Mesendoderm (in vitro differentiated cells): Measurements from ENCODE around the gene PAX5.
A peak's percentile ranks its signal among the peaks of the same experiment; 100 is the strongest.

Experiments
- DNase-seq: peaks from one replicate; pipeline ENCODE4 v3.0.0; 2013
- H2AK5ac ChIP-seq: 2 replicates; pipeline ENCODE4 v1.6.1; 2013; ENCODE audit warnings: low read length, inconsistent platforms
- H2BK120ac ChIP-seq: 2 replicates; pipeline ENCODE4 v1.6.1; 2013; ENCODE audit warnings: low read depth, mild to moderate bottlenecking, low read length, moderate library complexity, mixed read lengths
- H2BK15ac ChIP-seq: replicated peaks from 2 replicates; pipeline ENCODE4 v1.6.1; 2013; ENCODE audit warnings: low read depth, mild to moderate bottlenecking, moderate library complexity
- H2BK5ac ChIP-seq: 2 replicates; pipeline ENCODE4 v1.6.1; 2013; ENCODE audit warnings: low read length, inconsistent platforms
- H3K18ac ChIP-seq: 2 replicates; pipeline ENCODE4 v1.6.1; 2013; ENCODE audit warnings: mild to moderate bottlenecking, low read length, mixed read lengths
- H3K23ac ChIP-seq: one replicate; pipeline ENCODE4 v1.6.1; 2013; ENCODE audit warnings: low read length
- H3K27ac ChIP-seq: 2 replicates; pipeline ENCODE4 v1.5.1; 2013; ENCODE audit warnings: low read depth, mild to moderate bottlenecking, inconsistent platforms, low read length, moderate library complexity
- H3K27me3 ChIP-seq: 2 replicates; pipeline ENCODE4 v1.6.1; 2013; ENCODE audit warnings: low read length, control low read depth, mild to moderate bottlenecking, inconsistent platforms; ENCODE audit not compliant: insufficient read depth, poor library complexity
- H3K36me3 ChIP-seq: 2 replicates; pipeline ENCODE4 v1.6.1; 2013; ENCODE audit warnings: low read length, inconsistent platforms; ENCODE audit not compliant: control insufficient read depth, insufficient read depth
- H3K4ac ChIP-seq: one replicate; pipeline ENCODE4 v1.6.1; 2013; ENCODE audit warnings: low read depth, mild to moderate bottlenecking, low read length, moderate library complexity
- H3K4me1 ChIP-seq: 2 replicates; pipeline ENCODE4 v1.6.1; 2013; ENCODE audit warnings: low read depth, low read length, inconsistent platforms; ENCODE audit not compliant: control insufficient read depth
- H3K4me2 ChIP-seq: 2 replicates; pipeline ENCODE4 v1.6.1; 2013; ENCODE audit warnings: low read length
- H3K4me3 ChIP-seq: 2 replicates; pipeline ENCODE4 v1.5.1; 2013; ENCODE audit warnings: mild to moderate bottlenecking, low read length
- H3K56ac ChIP-seq: one replicate; pipeline ENCODE4 v1.6.1; 2013; ENCODE audit warnings: low read length
- H3K79me1 ChIP-seq: 2 replicates; pipeline ENCODE4 v1.6.1; 2013; ENCODE audit warnings: low read length, inconsistent platforms
- H3K79me2 ChIP-seq: 2 replicates; pipeline ENCODE4 v1.6.1; 2013; ENCODE audit warnings: mild to moderate bottlenecking, low read length; ENCODE audit not compliant: control insufficient read depth, insufficient read depth
- H3K9ac ChIP-seq: 2 replicates; pipeline ENCODE4 v1.6.1; 2013; ENCODE audit warnings: low read length, inconsistent platforms
- H4K5ac ChIP-seq: one replicate; pipeline ENCODE4 v1.6.1; 2013; ENCODE audit warnings: low read length
- H4K8ac ChIP-seq: one replicate; pipeline ENCODE4 v1.6.1; 2013; ENCODE audit warnings: low read depth, mild to moderate bottlenecking, control low read depth, low read length, moderate library complexity
- WGBS: extraction: QIAGEN DNeasy Blood & Tissue Kit; methylation state at CpG from one replicate; pipeline ENCODE4 v1.1.7; 2013; ENCODE audit warnings: low lambda C conversion rate, missing lambda C conversion rate; ENCODE audit not compliant: insufficient coverage; ENCODE audit errors: extremely low coverage; 5-methylcytosine and 5-hydroxymethylcytosine counted together

PAX5 gene

DNA sequence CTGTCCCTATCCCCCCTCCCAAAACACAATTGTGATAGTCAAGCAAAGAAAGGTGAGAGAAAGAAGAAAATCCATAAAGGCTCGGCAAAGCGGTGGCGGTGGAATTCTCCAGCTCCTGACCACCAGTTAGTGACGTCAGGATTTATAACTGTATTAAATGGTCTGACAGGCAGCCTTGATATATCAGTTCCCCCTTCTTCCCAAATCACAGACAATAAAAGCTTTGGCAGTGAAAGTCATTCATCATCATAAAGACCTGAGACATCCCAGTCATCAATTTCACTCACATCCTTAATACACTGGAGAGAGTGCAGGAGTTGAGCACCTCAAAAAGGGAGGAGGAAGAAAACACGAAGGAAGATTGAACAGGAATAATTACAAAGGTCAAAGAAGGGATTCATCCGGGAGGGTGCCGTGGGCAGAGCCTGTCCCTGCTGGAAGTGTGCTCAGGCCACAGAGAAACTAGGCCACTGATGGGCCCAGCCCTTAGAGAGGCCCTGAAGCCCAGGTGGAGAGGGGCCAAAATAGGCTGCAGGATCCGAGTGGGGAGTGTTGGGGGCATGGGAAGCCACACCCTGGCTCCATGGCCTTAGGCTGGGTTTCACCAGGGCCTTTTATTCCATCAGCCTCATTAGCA is 131.9 kb downstream of the PAX5 start:
- H3K27me3 ChIP-seq, result no peaks in the 10 kb centered on the region
- H2BK5ac ChIP-seq, result no peak overlapping the region
- no CpG with 5 or more reads among the region's 8 CpGs for WGBS

DNA sequence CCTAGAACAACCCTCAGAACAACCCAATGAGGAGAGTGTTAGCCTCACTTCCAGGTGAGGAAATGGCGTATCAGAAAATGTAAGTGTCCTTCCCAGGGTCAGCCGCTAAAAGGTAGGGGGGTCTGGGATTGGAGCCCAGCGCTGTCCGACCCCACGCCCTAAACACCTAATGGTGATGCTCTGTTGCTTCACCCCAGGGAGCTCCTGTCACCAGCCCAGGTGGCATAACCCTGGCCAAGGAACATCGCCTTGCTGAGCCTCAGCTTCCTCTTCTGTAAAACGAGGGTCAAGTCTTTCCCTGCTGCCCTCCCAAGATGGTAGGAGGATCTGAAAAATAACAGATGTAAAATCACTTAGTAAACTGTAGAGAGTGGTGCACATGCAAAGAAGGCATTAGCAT is 132.5 kb downstream of the PAX5 start:
- H4K8ac ChIP-seq, result no peak overlapping the region
- H3K79me2 ChIP-seq, result no peaks in the 10 kb centered on the region
- no peak overlapping the region for H3K56ac ChIP-seq
- H3K27me3 ChIP-seq, result no peaks in the 10 kb centered on the region
- H4K5ac ChIP-seq, result no peak overlapping the region
- WGBS, result no CpG with 5 or more reads among the region's 7 CpGs
- H2BK5ac ChIP-seq, result no peak overlapping the region
- H3K9ac ChIP-seq, result no peak overlapping the region
- H2AK5ac ChIP-seq, result no peak overlapping the region
- H3K4ac ChIP-seq, result no peak overlapping the region
- no peak for DNase-seq
- H3K36me3 ChIP-seq, result no peaks in the 10 kb centered on the region
- no peak overlapping the region for H3K4me2 ChIP-seq
- H3K27ac ChIP-seq, result no peak overlapping the region
- H2BK15ac ChIP-seq, result no peak overlapping the region
- H3K79me1 ChIP-seq, result no peaks in the 10 kb centered on the region
- no peak overlapping the region for H3K18ac ChIP-seq
- no peaks in the 10 kb centered on the region for H3K4me1 ChIP-seq
- H3K4me3 ChIP-seq, result no peak overlapping the region
- no peak overlapping the region for H3K23ac ChIP-seq
- H2BK120ac ChIP-seq, result no peak overlapping the region

More for the DNA sequence above, 131.9 kb downstream of the PAX5 start:
- Histone ChIP-seq H3K36me3 (no peaks in the 10 kb centered on the region), H3K9ac (no peak overlapping the region), H3K79me2 (no peaks in the 10 kb centered on the region), H3K4me3 (no peak overlapping the region), H3K4me2 (no peak overlapping the region), H3K4ac (no peak overlapping the region), H2AK5ac (no peak overlapping the region), H3K56ac (no peak overlapping the region), H3K27ac (no peak overlapping the region), H3K23ac (no peak overlapping the region), H3K4me1 (no peaks in the 10 kb centered on the region), H3K18ac (no peak overlapping the region), H4K5ac (no peak overlapping the region), H3K79me1 (no peaks in the 10 kb centered on the region), H2BK120ac (no peak overlapping the region), H2BK15ac (no peak overlapping the region), H4K8ac (no peak overlapping the region)
- DNase-seq, result no peak

GRCh38 chr9:36900856-36901220 is 133.2 kb downstream of the PAX5 start:
- Histone ChIP-seq H3K79me2 (no peaks in the 10 kb centered on the region), H3K4me2 (no peak overlapping the region), H4K8ac (no peak overlapping the region), H3K4me1 (no peaks in the 10 kb centered on the region), H2BK5ac (no peak overlapping the region), H3K4ac (no peak overlapping the region), H2BK120ac (no peak overlapping the region), H3K27me3 (no peaks in the 10 kb centered on the region), H3K4me3 (no peak overlapping the region), H3K9ac (no peak overlapping the region), H3K56ac (no peak overlapping the region), H2BK15ac (no peak overlapping the region), H3K27ac (no peak overlapping the region), H3K23ac (no peak overlapping the region), H3K18ac (no peak overlapping the region), H4K5ac (no peak overlapping the region), H2AK5ac (no peak overlapping the region), H3K36me3 (no peaks in the 10 kb centered on the region), H3K79me1 (no peaks in the 10 kb centered on the region)
- DNase-seq, result no peak
- WGBS, result no CpG with 5 or more reads among the region's 6 CpGs

DNA sequence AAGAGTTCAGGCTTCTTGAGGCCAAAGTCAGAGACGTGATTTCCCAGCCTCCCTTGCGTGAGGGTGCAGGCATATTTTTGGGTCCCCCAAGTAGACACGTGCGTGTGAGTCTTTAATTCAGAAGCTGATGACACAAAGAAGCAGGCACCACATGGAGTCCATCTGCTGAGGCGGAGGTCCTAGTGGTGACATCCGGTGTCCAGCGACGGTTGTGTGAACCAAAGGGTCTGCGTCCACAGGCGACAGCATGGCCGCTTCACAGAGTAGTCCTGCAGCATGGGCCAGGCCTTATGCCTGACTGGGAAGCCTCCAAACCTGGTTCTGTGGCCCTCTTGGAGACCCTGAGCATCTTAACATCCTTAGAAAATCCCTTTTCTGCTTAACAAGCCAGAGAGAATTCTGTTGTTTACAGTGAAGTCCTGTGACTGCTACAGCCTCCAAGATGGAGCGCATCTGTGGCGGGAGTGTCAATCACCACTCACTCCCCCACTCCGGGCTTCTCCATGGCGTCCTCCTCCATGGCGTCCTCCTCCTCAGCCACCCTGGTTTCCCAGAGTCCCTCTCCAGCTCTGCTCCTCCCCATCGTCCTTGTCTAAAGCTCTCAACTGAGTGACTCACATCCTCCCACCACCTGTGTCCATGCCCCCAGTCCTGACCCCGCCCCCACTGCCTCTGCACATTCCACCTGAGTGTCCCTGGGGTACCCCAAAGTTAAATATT is 133.8 kb downstream of the PAX5 start:
- H3K27me3 ChIP-seq, result no peaks in the 10 kb centered on the region
- no peak overlapping the region for H3K18ac ChIP-seq
- no peak overlapping the region for H3K23ac ChIP-seq
- H4K5ac ChIP-seq, result no peak overlapping the region
- no peak overlapping the region for H2BK15ac ChIP-seq
- no peaks in the 10 kb centered on the region for H3K79me2 ChIP-seq
- no peak overlapping the region for H3K27ac ChIP-seq
- no peak overlapping the region for H3K56ac ChIP-seq
- H3K4me1 ChIP-seq, result no peaks in the 10 kb centered on the region
- H3K9ac ChIP-seq, result no peak overlapping the region
- H2AK5ac ChIP-seq, result no peak overlapping the region
- WGBS, result no CpG with 5 or more reads among the region's 18 CpGs
- no peak for DNase-seq
- H2BK120ac ChIP-seq, result no peak overlapping the region
- no peak overlapping the region for H2BK5ac ChIP-seq
- no peak overlapping the region for H3K4me2 ChIP-seq
- H4K8ac ChIP-seq, result no peak overlapping the region
- no peak overlapping the region for H3K4me3 ChIP-seq
- no peaks in the 10 kb centered on the region for H3K36me3 ChIP-seq
- H3K79me1 ChIP-seq, result no peaks in the 10 kb centered on the region
- H3K4ac ChIP-seq, result no peak overlapping the region

DNA sequence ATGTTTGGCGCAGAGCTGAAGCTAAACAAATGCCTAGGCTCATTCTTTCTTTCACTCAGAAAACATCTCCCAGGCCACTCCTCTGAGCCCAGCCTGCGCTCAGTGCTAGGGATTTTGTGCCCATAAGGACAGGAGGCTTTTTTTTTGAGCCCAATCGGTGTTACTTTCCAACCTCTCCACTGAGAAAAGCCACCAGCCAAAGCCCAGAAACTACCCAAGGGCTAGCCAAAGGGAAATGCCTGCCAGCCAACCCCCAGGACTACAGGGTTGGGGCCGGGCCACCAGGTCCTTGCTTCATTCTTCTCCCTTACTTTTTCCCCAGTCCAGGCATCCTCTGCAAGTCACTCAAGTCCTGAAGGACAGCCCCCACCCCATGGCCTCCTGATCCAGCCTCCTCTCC is 134.7 kb downstream of the PAX5 start:
- no CpG with 5 or more reads among the region's 4 CpGs for WGBS
- Histone ChIP-seq H3K36me3 (no peaks in the 10 kb centered on the region), H4K8ac (no peak overlapping the region), H3K4ac (no peak overlapping the region), H3K27me3 (no peaks in the 10 kb centered on the region), H2BK5ac (no peak overlapping the region), H4K5ac (no peak overlapping the region), H2AK5ac (no peak overlapping the region), H3K56ac (no peak overlapping the region), H2BK15ac (no peak overlapping the region), H2BK120ac (no peak overlapping the region), H3K79me2 (no peaks in the 10 kb centered on the region), H3K79me1 (no peaks in the 10 kb centered on the region), H3K4me1 (no peaks in the 10 kb centered on the region), H3K4me3 (no peak overlapping the region), H3K27ac (no peak overlapping the region), H3K18ac (no peak overlapping the region), H3K23ac (peak overlapping the region; percentile 29), H3K9ac (no peak overlapping the region), H3K4me2 (no peak overlapping the region)
- no peak for DNase-seq
